ENCODE measurements around the gene ZGPAT.

ZGPAT gene

DNA sequence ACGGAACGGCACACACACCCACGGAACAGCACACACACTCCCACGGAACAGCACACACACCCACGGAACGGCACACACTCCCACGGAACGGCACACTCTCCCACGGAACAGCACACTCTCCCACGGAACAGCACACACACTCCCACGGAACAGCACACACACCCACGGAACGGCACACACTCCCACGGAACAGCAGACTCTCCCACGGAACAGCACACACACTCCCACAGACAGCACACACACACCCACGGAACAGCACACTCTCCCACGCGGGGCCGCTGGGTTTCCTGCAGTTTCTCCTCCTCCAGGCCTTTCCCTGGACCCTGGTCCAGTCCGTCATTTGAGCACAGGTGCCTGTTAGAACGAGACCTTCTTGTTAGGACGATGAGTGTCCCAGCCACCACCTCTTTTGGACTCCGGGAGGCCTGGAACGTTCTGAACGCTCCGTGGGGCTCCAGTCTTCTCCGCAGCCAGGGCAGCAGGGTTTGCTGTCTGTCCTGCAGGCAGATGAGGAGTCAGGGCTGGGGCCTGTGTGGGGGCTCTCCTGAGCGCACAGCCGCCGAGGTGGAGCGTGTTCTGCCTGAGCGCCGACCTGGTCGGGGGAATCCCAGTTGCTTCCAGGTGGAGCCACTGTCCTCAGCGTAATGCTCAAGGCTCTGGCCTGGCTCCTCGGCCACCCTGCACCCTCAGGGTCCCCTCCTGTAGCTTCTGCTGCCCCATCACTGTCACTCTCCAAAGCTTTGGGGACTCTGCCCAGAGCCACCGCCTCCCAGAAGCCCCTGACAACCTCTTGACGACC is 29.0 kb upstream of the ZGPAT start:
- DNase-seq (ENCODE audit: extremely low read depth in 1 of 2, low read depth in 1 of 2) = no peak

DNA sequence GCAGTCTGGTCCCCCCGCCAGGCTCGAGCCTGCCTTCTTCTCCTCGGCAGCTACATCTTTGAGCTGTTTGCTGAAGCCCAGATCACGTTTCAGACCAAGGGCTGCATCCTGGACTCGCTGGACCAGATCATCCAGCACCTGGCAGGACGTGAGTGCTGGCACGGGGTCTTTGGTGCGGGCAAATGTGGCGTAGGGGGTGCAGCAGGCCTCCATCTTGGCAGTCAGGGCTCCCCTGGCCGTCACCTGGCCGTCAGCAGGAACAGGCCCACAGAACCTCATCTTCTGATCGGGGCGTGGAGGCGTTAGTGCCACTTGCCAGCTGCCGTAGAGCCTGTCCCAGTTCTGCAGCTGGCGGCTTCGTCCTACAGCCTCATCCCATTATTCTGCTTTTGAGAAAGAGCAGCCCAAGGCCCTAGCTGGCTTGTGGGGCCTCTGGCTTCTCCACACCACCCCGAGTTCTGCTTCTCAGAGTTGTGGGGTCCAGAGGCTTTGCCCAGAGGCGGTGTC is 28.0 kb upstream of the ZGPAT start:
- no peak for DNase-seq (ENCODE audit: extremely low read depth in 1 of 2, low read depth in 1 of 2)

DNA sequence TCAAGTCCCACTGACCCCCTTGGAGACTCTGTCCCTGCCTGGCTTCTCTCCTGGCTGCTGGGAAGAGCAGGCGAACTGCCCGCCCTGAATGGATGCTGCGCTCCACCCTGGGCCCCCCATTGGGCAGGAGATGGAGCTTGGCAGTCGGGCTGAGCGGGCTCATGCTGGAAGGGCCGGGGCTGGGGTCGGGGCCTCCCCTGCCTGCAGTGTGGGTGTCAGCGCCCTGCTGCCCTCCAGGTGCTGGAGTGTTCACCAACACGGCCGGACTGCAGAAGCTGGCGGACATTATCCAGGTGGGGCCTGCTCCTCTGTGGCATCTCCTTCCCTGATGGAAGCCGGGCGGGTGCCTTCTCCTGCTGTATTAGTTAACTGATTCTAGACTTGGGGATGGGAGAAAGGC is 27.4 kb upstream of the ZGPAT start:
- no peak for DNase-seq (ENCODE audit: extremely low read depth in 1 of 2, low read depth in 1 of 2)

DNA sequence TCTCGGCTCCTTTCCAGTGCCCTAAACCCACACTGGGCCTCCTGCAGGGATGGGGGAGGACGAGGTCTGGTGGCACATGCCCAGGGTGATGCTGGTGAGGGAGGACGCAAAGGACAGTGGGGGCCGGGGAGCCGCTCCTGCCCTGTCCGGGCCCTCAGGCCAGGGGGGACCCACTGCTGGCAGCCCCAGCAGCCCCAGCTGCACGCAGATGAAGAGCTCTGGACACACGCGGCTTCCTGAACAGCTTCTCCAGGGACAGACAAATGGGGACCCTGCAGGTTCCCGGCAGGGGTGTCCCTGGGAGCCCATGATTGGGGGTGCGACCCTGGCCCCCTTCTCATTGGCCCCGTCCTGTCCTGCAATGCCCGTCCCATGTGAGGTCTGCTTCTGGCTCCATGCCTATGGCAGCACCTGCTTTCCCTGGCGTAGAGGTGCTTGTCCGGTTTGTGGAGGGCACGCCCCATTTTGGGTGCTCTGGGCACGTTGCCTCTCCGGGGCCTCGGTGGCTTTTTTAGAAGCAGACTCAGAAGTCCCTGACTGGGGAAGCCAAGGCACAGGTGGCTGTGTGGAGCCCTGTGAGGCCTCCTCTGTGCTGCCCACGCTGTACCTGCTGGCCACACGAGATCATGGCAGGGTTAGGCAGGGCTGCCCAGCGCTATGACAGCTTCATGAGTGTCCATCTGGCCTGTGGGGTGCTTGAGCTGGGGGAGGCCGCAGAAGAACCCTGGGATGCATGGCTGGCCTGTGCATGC is 26.8 kb upstream of the ZGPAT start:
- DNase-seq (ENCODE audit: extremely low read depth in 1 of 2, low read depth in 1 of 2) = no peak

DNA sequence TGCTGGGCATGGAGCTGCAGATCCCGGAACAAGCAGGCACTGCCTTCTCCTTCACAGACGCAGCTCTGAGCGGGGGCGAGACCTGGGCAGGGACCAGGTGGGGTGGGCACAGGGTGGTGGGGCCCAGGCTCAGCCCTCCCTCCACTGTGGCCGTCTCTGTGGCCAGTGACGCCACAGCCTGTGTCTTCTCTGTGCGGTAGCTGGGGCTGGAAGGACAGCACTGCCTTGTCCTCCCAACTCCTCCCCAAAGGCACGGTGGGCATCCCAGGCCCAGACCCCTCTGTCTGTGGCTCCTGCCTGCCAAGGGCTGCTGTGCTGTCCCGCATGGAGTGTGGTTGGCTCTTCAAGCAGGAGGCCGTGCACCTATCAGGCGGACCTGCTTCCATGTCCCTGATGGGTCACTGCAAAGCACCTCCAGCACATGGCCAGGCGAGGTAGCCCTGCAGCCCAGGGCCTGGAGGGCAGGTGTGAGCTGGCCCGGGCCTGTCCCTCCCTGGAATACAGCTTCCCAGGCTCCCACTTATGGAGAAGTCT is 26.2 kb upstream of the ZGPAT start:
- no peak for DNase-seq (ENCODE audit: extremely low read depth in 1 of 2, low read depth in 1 of 2)

DNA sequence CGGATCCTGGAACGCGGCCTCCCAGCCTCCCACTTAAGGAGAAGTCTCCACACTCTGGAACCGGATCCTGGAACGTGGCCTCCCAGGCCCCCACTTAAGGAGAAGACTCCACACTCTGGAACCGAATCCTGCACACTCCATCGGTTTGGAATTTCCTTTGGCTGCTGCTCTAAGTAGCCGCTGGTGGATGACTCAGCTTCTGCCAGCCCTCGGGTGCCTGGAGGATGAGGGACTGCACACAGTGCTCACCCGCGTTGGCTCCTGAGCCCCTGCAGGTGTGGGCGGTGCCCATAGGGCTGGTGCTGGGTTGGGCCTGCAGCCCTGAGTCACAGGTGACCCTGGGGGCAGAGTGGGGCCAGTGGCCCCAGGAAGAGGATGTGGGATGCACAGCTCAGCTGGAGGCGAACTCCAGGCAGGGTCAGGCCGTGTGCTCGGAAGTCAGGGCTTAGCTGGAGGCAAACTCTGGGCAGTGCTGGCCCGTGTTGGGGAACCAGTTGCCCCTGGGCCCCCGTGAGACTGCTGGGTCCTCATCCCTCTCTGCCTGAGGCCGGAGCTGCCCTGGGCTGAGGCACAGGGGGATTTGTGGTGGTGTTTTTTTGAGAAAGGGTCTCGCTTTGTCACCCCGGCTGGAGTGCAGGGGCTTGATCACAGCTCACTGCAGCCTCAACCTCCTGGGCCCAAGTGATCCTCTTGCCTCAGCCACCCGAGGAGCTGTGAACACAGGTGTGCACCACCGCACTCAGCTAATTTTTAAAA is 25.3 kb upstream of the ZGPAT start:
- DNase-seq (ENCODE audit: extremely low read depth in 1 of 2, low read depth in 1 of 2) = no peak

DNA sequence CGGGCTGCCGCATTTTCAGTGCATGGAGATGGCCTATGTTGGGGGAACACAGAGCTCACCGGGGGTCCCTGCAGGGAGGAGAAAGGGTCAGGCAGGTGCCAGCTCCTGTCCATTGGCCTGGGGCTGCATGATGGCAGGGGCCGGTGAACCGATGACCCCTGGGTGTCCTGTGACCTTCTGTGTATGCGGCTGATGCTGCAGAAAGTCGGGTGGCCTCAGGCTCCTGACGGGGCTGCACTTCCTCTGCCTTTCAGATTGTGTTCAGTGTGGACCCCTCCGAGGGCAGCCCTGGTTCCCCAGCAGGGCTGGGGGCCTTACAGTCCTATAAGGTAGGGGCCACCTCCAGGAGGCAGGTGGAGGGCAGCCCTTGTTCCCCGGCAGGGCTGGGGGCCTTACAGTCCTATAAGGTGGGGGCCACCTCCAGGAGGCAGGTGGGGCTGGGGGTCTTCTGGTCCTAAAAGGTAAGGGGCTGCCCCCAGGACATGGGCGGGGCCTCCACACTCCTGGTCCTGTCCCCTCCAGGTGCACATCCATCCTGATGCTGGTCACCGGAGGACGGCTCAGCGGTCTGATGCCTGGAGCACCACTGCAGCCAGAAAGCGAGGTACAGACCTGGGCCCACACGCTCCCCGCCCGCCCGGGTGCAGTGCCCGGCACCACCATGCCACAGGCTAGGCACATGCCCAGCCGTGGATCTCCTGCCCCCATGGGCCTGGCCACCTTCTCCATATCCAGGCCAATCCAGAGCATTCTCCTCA is 22.4 kb upstream of the ZGPAT start:
- no peak for DNase-seq (ENCODE audit: extremely low read depth in 1 of 2, low read depth in 1 of 2)

DNA sequence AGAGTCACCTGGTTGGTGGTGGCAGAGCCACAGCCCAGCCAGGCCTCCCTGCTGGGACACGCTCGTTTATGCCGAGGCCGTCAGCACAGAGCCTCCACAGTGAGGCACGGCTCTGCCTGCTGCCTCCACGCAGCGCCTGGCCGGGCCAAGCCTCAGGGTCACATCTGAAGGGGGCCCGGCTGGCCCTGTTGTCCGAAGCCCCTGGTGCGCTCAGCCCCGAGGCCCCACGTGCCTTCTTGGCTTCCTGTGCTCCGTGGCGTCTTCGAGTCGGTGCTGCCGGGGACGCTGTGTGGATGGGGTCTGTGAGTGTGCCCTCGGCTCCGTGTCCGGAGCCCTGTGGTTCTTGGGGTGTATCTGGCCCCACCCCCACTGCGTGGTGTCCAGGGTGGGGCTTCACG is 21.7 kb upstream of the ZGPAT start:
- DNase-seq (ENCODE audit: extremely low read depth in 1 of 2, low read depth in 1 of 2) = no peak

DNA sequence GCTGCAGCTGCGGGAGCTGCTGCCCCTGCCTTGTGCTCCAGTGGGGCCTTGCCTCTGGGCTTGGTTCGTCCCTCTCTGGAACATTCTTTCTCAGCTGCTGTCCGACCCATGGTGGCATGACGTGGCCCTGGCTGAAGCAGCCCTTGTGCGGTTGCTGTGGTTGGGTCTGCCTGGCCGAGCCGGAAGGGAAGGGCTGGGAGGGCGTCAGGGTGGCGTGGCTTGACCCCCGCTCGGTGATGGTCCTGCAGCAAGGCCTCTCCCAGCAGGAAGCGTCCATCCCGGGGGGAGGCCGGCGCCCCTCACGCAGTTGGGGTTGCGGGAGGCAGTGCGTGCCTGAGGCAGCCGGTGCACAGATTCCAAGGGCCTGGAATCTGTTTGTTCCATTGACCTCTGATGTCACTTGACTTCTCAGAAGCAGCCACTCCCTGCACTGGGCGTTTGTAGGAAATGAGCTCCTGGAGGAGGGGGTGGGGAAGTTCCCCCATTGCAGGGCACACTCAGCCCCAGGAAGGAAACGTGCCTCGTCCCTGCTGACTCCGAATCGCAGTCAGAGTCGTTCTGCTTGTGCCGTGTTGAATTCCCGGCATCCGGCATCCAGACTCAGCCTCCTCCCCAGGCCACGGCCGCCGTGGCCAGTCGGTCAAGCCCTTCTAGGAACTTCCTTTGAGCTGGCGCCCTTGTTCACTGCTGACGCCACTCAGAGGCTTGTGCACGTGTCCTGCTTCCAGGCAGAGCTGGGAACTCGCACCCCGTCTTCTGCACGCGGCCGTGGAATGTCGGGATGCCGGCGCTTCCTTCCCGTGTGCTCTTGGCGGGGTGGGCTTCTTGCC is 21.1 kb upstream of the ZGPAT start:
- DNase-seq (ENCODE audit: extremely low read depth in 1 of 2, low read depth in 1 of 2) = no peak

DNA sequence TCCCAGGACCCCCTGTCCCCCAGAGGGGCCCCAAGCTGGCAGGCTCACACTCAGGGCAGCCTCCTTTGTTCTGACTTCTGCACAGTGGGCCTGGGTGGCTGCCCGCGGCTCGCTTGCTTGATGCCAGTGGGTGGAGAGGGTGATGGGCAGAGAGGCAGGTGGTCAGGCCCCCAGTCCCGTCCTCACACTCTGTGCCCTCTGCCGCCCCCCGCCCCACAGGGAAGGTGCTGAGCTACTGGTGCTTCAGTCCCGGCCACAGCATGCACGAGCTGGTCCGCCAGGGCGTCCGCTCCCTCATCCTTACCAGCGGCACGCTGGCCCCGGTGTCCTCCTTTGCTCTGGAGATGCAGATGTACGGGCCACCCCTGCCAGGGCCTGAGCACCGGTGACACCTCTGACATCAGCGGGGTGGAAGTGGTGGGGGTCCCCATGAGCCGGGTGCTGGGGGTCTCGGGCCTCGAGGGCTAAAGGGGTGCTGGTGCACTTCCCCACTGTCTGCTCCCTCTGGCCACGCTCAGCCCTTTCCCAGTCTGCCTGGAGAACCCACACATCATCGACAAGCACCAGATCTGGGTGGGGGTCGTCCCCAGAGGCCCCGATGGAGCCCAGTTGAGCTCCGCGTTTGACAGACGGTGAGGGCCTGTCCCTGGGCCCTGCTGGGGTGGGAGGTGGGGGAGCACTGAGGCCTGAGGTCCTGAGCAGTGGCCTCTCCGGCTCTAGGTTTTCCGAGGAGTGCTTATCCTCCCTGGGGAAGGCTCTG is 20.2 kb upstream of the ZGPAT start:
- no peak for DNase-seq (ENCODE audit: extremely low read depth in 1 of 2, low read depth in 1 of 2)

DNA sequence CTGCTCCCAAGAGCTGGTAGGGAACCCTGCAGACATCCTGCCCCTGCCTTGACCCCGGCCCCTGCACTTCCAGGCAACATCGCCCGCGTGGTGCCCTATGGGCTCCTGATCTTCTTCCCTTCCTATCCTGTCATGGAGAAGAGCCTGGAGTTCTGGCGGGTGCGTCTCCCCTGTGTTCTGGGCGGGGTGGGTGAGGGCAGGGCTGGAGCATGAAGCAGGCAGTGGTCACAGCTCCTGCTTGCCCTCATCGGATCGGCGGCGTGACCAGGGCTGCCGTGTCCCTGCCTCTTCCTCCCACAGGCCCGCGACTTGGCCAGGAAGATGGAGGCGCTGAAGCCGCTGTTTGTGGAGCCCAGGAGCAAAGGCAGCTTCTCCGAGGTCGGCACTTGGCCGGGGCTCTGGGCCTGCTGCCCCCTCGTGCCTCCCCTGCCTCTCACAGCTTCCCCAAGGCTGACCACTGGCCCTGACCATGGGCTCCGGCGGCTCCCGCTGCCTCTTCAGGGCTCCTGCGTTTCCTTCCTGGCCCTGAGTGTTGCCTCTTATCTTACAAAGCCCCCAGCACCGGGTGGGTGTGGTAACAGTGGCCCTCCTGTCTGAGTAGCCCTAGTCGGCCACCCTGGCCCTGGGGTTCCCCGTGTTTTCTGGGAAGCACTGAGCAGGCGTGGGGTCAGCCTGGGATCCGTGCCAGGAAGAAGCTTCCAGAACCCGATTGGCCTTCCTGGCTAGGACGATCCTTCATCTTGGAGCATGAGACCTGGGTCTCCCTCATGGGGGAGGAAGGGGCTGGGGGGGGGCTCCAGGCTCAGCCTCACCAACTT is 19.4 kb upstream of the ZGPAT start:
- DNase-seq (ENCODE audit: extremely low read depth in 1 of 2, low read depth in 1 of 2) = no peak

DNA sequence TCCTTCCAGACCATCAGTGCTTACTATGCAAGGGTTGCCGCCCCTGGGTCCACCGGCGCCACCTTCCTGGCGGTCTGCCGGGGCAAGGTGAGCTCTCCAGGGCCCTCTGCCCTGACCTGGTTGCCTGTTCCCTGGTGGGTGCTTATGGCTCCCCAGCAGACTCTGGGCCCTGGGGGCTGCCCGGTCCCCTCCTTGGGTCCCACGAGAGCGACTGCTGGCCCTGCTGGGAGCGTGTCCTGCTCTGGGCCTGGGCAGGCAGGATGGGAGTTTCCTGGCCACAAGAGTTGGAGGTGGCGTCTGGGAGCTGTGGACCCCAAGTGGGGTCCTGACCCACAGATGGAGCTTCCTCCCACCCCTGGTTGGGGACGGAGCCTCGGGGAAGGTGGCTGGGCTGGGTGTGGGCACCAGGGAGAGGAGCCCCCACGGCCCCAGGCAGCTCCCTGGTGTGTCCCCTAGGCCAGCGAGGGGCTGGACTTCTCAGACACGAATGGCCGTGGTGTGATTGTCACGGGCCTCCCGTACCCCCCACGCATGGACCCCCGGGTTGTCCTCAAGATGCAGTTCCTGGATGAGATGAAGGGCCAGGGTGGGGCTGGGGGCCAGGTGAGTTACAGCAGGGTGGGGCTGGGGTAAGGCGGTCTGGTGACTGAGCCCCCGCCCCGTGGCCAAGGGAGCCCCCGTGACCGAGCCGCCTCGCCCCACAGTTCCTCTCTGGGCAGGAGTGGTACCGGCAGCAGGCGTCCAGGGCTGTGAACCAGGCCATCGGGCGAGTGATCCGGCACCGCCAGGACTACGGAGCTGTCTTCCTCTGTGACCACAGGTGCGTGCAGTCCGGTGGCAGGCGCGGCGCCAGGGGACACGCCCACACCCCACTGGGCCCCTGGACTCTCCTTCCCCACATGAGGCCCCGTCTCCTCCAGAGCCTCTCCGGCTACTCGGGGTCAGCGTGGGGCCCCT is 18.5 kb upstream of the ZGPAT start:
- DNase-seq (ENCODE audit: extremely low read depth in 1 of 2, low read depth in 1 of 2) = no peak

DNA sequence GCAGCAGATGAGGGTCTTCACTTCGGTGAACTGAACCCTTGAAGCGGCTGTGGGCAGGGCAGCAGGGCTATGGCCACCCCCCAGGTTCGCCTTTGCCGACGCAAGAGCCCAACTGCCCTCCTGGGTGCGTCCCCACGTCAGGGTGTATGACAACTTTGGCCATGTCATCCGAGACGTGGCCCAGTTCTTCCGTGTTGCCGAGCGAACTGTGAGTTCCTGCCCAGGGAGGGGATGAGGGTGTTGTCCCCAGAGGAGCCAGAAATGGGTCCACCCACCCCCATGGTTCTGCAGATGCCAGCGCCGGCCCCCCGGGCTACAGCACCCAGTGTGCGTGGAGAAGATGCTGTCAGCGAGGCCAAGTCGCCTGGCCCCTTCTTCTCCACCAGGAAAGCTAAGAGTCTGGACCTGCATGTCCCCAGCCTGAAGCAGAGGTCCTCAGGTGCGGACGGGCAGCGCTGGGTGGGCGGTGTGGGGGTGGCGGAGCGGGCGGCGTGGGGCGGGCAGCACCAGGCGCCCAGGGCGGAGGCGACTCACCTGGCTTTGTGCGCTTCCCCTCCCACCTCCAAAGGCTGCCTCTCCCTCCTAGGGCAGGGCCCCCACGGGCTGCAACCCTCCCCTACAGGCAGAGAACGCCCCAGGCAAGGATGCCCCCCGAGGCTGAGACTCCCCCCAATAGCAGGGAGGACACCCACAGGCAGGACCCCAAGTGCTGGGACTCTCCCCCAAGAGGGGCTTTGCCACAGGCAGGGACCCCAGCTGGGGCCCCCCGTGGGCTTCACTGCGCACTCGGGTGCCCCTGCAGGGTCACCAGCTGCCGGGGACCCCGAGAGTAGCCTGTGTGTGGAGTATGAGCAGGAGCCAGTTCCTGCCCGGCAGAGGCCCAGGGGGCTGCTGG is 17.6 kb upstream of the ZGPAT start:
- no peak for DNase-seq (ENCODE audit: extremely low read depth in 1 of 2, low read depth in 1 of 2)

DNA sequence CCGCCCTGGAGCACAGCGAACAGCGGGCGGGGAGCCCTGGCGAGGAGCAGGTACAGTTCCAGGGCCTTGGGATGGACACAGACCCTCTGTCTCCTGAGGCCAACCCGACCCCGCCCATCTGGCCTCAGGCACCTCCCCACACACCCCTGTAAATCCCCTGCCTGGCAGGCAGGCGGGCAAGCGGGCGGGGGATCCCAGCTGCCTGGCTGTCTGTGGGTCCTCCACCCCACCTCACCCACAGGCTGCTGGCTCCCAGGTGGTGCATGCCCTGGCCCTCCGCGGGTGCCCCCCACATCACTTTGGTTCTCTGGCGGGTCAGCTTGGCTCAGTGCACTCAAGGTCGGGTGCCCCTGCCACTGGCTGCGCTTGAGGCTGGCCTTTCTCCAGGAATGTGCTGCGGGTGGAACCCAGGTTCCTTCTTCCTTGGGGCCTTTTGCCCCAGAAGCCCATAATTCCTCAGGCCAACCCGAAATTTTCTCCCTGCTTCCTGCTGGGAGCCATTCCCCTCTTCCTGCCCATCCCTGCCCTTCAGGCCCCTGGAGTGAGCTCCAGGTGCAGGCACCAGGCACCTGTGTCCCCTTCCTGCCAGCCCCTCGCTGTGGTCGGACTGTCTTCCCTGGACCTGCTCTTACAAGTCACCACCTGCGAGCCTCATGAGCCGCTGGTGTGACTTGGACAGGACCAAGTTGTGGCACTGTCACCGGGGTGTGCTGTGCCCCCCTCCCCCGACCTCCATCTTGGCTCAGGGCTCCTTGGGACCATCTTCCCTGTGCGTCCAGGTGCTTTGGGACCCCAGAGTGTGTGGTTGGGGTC is 16.7 kb upstream of the ZGPAT start:
- DNase-seq (ENCODE audit: extremely low read depth in 1 of 2, low read depth in 1 of 2) = no peak

All from stimulated activated CD8-positive, alpha-beta memory T cell treated with anti-CD3 and anti-CD28 coated beads, Interleukin-7, amount 100 ng/mL, for 48 hours (primary cell).